NT2/D1 (cell line): ENCODE data around the gene COA1.

ENCODE experiments used
- SUZ12 ChIP-seq: IDR thresholded peaks from 2 replicates; pipeline ENCODE4 v1.6.1; 2011; ENCODE audit not compliant: insufficient read length, insufficient read depth; ENCODE audit errors: extremely low read depth
- ZNF274 ChIP-seq: IDR thresholded peaks from 2 replicates; pipeline ENCODE4 v1.6.1; 2011; ENCODE audit warnings: mild to moderate bottlenecking, low read depth, low read length

DNA sequence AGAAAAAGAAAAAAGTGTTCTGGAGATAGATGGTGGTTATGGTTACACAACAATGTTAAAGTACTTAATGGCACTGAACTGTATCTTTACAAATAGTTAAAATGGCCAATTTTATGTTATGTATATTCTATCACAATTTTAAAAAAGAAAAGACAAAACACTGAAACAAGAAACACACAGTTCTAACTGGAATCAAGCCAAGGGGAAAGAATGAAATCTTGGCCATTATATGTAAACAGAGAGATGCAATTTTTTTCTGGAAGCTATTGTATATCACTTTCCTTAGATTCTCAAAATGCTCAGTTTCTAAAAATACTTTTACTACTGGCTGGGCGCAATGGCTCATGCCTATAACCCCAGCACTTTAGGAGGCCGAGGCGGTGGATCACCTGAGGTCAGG is 4.1 kb downstream of the COA1 start:
- TF ChIP-seq ZNF274 (no peak), SUZ12 (no peak)
